Ovary (tissue), 9 donors: ENCODE data around the gene SOD1. TPM values are rescaled to one million over a fixed set of nuclear protein-coding genes. Genes with fewer than 3 reads are reported as not detected.

Source experiments
- DNase-seq, 5 donors: peaks; one replicate each; pipeline ENCODE4 v3.0.0-alpha.2; 2019 to 2020
- H3K27ac ChIP-seq, 2 donors: fragments of 200-600 bp; one replicate each; pipeline versions ENCODE4 v1.5.1 to v1.8.0; 2019 to 2022
- H3K27me3 ChIP-seq: fragments of 200-600 bp; one replicate; pipeline ENCODE4 v1.8.0; 2022
- H3K36me3 ChIP-seq: fragments of 200-600 bp; sonication (generic); one replicate; pipeline ENCODE4 v1.5.1; 2019
- H3K4me1 ChIP-seq: one replicate; pipeline ENCODE4 v1.8.1; 2013; ENCODE audit warnings: mild to moderate bottlenecking, moderate library complexity; ENCODE audit not compliant: insufficient read depth
- H3K4me3 ChIP-seq: fragments of 200-600 bp; sonication (generic); one replicate; pipeline ENCODE4 v1.5.1; 2017
- H3K9me3 ChIP-seq, 2 donors: fragments of 200-600 bp in 1 of 2; sonication (generic) in 1 of 2; one replicate each; pipeline versions ENCODE4 v1.5.1 to v1.8.1; 2013 to 2019; ENCODE audit warnings: mild to moderate bottlenecking in 1 of 2, moderate library complexity in 1 of 2
- EP300 ChIP-seq: sonication (generic); formaldehyde crosslinking; IDR thresholded peaks from one replicate; pipeline ENCODE4 v1.6.1; 2017; ENCODE audit warnings: antibody characterized with exemption
- POLR2A ChIP-seq: fragments of 450-650 bp; IDR thresholded peaks from one replicate; pipeline ENCODE4 v1.6.1; 2017; ENCODE audit warnings: antibody characterized with exemption, mild to moderate bottlenecking, moderate library complexity
- WGBS, 3 donors: extraction: QIAGEN DNeasy Blood & Tissue Kit in 1 of 3; methylation state at CpG; one replicate each; pipeline versions ENCODE4 v1.1.5 to v1.1.7; 2013 to 2017; 5-methylcytosine and 5-hydroxymethylcytosine counted together
- intact Hi-C, 4 donors: fragments of 100-400 bp; cut with DNase I; formaldehyde crosslinking; loops; one replicate each; pipeline versions ENCODE4 v1.11.0 to v1.15.1; 2022 to 2023
- polyA plus RNA-seq, 2 donors: library from polyadenylated mRNA; stranded (reverse); fragments of 200-250 nt in 1 of 2; fragments of 350-450 nt in 1 of 2; fragmentation: Illumina TruSeq in 1 of 2; extraction: RNeasy Lipid Tissue Mini Kit (QIAGEN cat#74804) in 1 of 2; gene quantifications; one replicate each; pipeline ENCODE4 v1.2.3, GENCODE V29; 2013 to 2014
- total RNA-seq, 7 donors: library from RNA; depleted of rRNA in 2 of 7; stranded (reverse); fragments of >200 nt in 2 of 7; fragmentation: NEBNext Ultra II Directional in 3 of 7; extraction: Animal tissue kit (Norgen Biotek cat#: 25700) in 3 of 7; gene quantifications; one replicate each; pipeline versions ENCODE4 v1.1.0 to v1.2.4, GENCODE V29; 2016 to 2023
- TF ChIP-seq, protein P1 (sequence below), 3 donors: fragments of 450-650 bp in 2 of 3; fragments of 200-600 bp in 1 of 3; IDR thresholded peaks; one replicate each; pipeline versions ENCODE4 v1.5.1 to v1.8.0; 2016 to 2022; ENCODE audit warnings: antibody characterized with exemption in 3 of 3, mild to moderate bottlenecking in 1 of 3
- donor health status: DM: no; HTN: no; CAD: no; lungs with moderate emphysema.
- donor health status: DM: no; HTN: no; CAD: no.
- donor health status: Bipolar disorder and iron deficiency.
- donor health status: DM: yes; HTN: yes; CAD: no.
- donor health status: DM: no; HTN: no; CAD: no.
- donor health status: DM: yes; HTN: yes; CAD: no.

SOD1 gene
- total and polyA plus RNA-seq, 9 donors, result 175 to 451 (median 240) TPM

- 23 to 42% (median 27%) methylated on average over 7 of the region's 7 CpGs for WGBS, 3 donors
- TF ChIP-seq POLR2A, result no peak
- TF ChIP-seq, protein P1, sequence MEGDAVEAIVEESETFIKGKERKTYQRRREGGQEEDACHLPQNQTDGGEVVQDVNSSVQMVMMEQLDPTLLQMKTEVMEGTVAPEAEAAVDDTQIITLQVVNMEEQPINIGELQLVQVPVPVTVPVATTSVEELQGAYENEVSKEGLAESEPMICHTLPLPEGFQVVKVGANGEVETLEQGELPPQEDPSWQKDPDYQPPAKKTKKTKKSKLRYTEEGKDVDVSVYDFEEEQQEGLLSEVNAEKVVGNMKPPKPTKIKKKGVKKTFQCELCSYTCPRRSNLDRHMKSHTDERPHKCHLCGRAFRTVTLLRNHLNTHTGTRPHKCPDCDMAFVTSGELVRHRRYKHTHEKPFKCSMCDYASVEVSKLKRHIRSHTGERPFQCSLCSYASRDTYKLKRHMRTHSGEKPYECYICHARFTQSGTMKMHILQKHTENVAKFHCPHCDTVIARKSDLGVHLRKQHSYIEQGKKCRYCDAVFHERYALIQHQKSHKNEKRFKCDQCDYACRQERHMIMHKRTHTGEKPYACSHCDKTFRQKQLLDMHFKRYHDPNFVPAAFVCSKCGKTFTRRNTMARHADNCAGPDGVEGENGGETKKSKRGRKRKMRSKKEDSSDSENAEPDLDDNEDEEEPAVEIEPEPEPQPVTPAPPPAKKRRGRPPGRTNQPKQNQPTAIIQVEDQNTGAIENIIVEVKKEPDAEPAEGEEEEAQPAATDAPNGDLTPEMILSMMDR (IDR thresholded peaks at IDR 0.05), result no peak
- no peak for TF ChIP-seq EP300
- Histone ChIP-seq H3K4me3 (no peak overlapping the region), H3K9me3 (no peaks in the 10 kb centered on the region), H3K4me1 (peaks cover 7% of the 10 kb centered on the region), H3K36me3 (no peaks in the 10 kb centered on the region), H3K27ac (no peak overlapping the region), H3K27me3 (no peaks in the 10 kb centered on the region)
- intact Hi-C loops, result no loop called here
- DNase-seq, result no peak
Observed at GRCh38 chr21:31686272-31686915, 26.9 kb downstream of the SOD1 start.

DNA sequence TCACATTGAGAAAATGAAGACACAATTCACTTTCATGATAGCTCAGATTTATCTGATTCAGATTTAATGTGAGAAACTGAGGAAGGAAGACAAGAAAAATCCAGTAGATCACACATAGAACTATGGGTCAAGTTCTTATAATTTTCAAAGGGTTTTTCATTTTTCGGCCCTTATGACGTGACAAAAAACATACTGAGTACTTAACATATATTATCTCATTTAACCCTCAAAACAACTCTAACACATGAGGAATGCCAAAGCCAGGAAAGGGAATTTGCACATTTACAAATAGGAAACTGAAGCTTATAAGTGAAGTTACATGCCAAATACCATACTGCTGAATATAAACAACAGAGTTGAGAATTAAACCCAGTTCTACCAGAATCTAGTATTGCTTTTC lies 27.6 kb downstream of the SOD1 start:
- H3K27me3 ChIP-seq, result no peaks in the 10 kb centered on the region
- intact Hi-C loops, result no loop called here
- H3K36me3 ChIP-seq, result no peaks in the 10 kb centered on the region
- no peaks in the 10 kb centered on the region for H3K9me3 ChIP-seq
- no peak overlapping the region for H3K27ac ChIP-seq
- TF ChIP-seq EP300, result no peak
- peaks cover 7% of the 10 kb centered on the region for H3K4me1 ChIP-seq
- no peak for DNase-seq
- 79 to 89% (median 83%) methylated on average over 2 of the region's 2 CpGs for WGBS, 3 donors
- H3K4me3 ChIP-seq, result no peak overlapping the region

- H3K4me1 ChIP-seq, result peaks cover 7% of the 10 kb centered on the region
- intact Hi-C loops, result no loop called here
Observed at GRCh38 chr21:31688603-31689368, 29.3 kb downstream of the SOD1 start.

GRCh38 chr21:31693222-31693621 lies 33.7 kb downstream of the SOD1 start:
- no peak overlapping the region for H3K27ac ChIP-seq
- no peak for DNase-seq
- intact Hi-C loops, result no loop called here
- H3K36me3 ChIP-seq, result no peaks in the 10 kb centered on the region
- no peaks in the 10 kb centered on the region for H3K4me1 ChIP-seq
- TF ChIP-seq EP300 (no peak), POLR2A (no peak)
- H3K9me3 ChIP-seq, result no peaks in the 10 kb centered on the region
- WGBS, 3 donors, result 97% methylated on average over 16 of the region's 16 CpGs
- no peak overlapping the region for H3K4me3 ChIP-seq
- H3K27me3 ChIP-seq, result no peaks in the 10 kb centered on the region

More at GRCh38 chr21:31688603-31689368, 29.3 kb downstream of the SOD1 start:
- H3K27ac ChIP-seq, result no peak overlapping the region
- no peaks in the 10 kb centered on the region for H3K9me3 ChIP-seq
- WGBS, 3 donors, result 75 to 87% (median 86%) methylated on average over 5 of the region's 5 CpGs
- no peaks in the 10 kb centered on the region for H3K27me3 ChIP-seq
- no peak overlapping the region for H3K4me3 ChIP-seq
- TF ChIP-seq POLR2A (no peak), EP300 (no peak)
- TF ChIP-seq, protein P1 (IDR thresholded peaks at IDR 0.05), result no peak
- no peak for DNase-seq
- no peaks in the 10 kb centered on the region for H3K36me3 ChIP-seq

- intact Hi-C loops, result no loop called here
- 93% methylated on average over 6 of the region's 6 CpGs for WGBS, 3 donors
- TF ChIP-seq EP300 (no peak), POLR2A (no peak)
- TF ChIP-seq, protein P1 (IDR thresholded peaks at IDR 0.05), result no peak
- Histone ChIP-seq H3K9me3 (no peaks in the 10 kb centered on the region), H3K27me3 (no peaks in the 10 kb centered on the region), H3K4me1 (no peaks in the 10 kb centered on the region), H3K27ac (no peak overlapping the region), H3K4me3 (no peak overlapping the region), H3K36me3 (no peaks in the 10 kb centered on the region)
- DNase-seq, result no peak
Observed at GRCh38 chr21:31696424-31696823, 36.9 kb downstream of the SOD1 start.
